IMR-90 (cell line): ENCODE measurements around the gene IL36B. TPM values are rescaled to one million over a fixed set of nuclear protein-coding genes. Genes with fewer than 3 reads are reported as not detected.

Experiments
- ATAC-seq: fragments of 200-7000 bp; cut with Tn5 transposase; 2 replicates; pipeline ENCODE4 v1.9.1; 2020; ENCODE audit warnings: low read depth, mild to moderate bottlenecking, moderate library complexity
- BruUV-seq: library from RNA; stranded (reverse); fragments of 400-500 nt; replicated peaks from 2 replicates; lab custom pipeline; 2021; lab: Mats Ljungman, UMichigan
- CTCF ChIA-PET: fragments of 300-600 bp; formaldehyde crosslinking; extraction: SDS; loops from one replicate; lab custom pipeline; 2021; ENCODE audit warnings: antibody characterized with exemption; lab: Yijun Ruan, JAX
- POLR2A ChIA-PET: fragments of 300-600 bp; sonication (Branson Sonifier 250); formaldehyde crosslinking; loops from one replicate; lab custom pipeline; 2022; ENCODE audit warnings: antibody characterized with exemption; ENCODE audit not compliant: unreplicated experiment; lab: Charles Lee
- DNase-seq: peaks from one replicate; pipeline ENCODE4 v3.0.0; 2013
- H2AFZ ChIP-seq: replicated peaks from 2 replicates; pipeline ENCODE3; 2013; ENCODE audit warnings: low read length, mild to moderate bottlenecking; ENCODE audit not compliant: poor library complexity
- H2AK5ac ChIP-seq: 2 replicates; pipeline ENCODE4 v1.6.1; 2013; ENCODE audit warnings: low read depth, low read length, inconsistent platforms
- H2AK9ac ChIP-seq: replicated peaks from 2 replicates; pipeline ENCODE3; 2013; ENCODE audit warnings: mild to moderate bottlenecking, low read depth, low read length, moderate library complexity; ENCODE audit not compliant: poor library complexity
- H2BK120ac ChIP-seq: 2 replicates; pipeline ENCODE4 v1.6.1; 2013; ENCODE audit warnings: low read depth, low read length, inconsistent platforms
- H2BK15ac ChIP-seq: 3 replicates; pipeline ENCODE4 v1.6.1; 2013; ENCODE audit warnings: low read depth, low read length, inconsistent platforms
- H2BK20ac ChIP-seq: 2 replicates; pipeline ENCODE4 v1.6.1; 2013; ENCODE audit warnings: low read depth, mild to moderate bottlenecking, inconsistent platforms, low read length, moderate library complexity
- H2BK5ac ChIP-seq: 2 replicates; pipeline ENCODE4 v1.6.1; 2013; ENCODE audit warnings: mild to moderate bottlenecking, low read depth, low read length, inconsistent platforms; ENCODE audit not compliant: poor library complexity, severe bottlenecking
- H3K14ac ChIP-seq: replicated peaks from 2 replicates; pipeline ENCODE4 v1.6.1; 2013; ENCODE audit warnings: low read depth, low read length, inconsistent platforms
- H3K18ac ChIP-seq: 2 replicates; pipeline ENCODE4 v1.6.1; 2013; ENCODE audit warnings: low read depth, low read length, control low read depth
- H3K23ac ChIP-seq: 2 replicates; pipeline ENCODE4 v1.6.1; 2013; ENCODE audit warnings: low read depth, low read length, inconsistent platforms
- H3K27ac ChIP-seq: 2 replicates; pipeline ENCODE4 v1.5.1; 2013; ENCODE audit warnings: mild to moderate bottlenecking, control low read depth, low read length; ENCODE audit not compliant: insufficient read depth
- H3K27me3 ChIP-seq: 2 replicates; pipeline ENCODE4 v1.6.1; 2013; ENCODE audit warnings: low read length; ENCODE audit not compliant: control insufficient read depth, insufficient read depth
- H3K36me3 ChIP-seq: 2 replicates; pipeline ENCODE4 v1.6.1; 2013; ENCODE audit warnings: low read length, mixed read lengths; ENCODE audit not compliant: control insufficient read depth, insufficient read depth
- H3K4ac ChIP-seq: 2 replicates; pipeline ENCODE4 v1.6.1; 2013; ENCODE audit warnings: low read depth, low read length, inconsistent platforms
- H3K4me1 ChIP-seq: 2 replicates; pipeline ENCODE4 v1.6.1; 2013; ENCODE audit warnings: low read length, mixed read lengths; ENCODE audit not compliant: control insufficient read depth, insufficient read depth
- H3K4me2 ChIP-seq: 2 replicates; pipeline ENCODE4 v1.6.1; 2013; ENCODE audit warnings: low read depth, mild to moderate bottlenecking, control low read depth, low read length, moderate library complexity
- H3K4me3 ChIP-seq: 2 replicates; pipeline ENCODE4 v1.5.1; 2013; ENCODE audit warnings: low read depth, mild to moderate bottlenecking, control low read depth, low read length, moderate library complexity; ENCODE audit not compliant: insufficient read depth
- H3K56ac ChIP-seq: 2 replicates; pipeline ENCODE4 v1.6.1; 2013; ENCODE audit warnings: low read length, inconsistent platforms; ENCODE audit not compliant: insufficient read depth; ENCODE audit errors: extremely low read depth
- H3K79me1 ChIP-seq, 2 experiments: 2 replicates each; pipeline ENCODE4 v1.6.1; 2013; ENCODE audit warnings: low read length in 2 of 2, inconsistent platforms in 1 of 2, low read depth in 1 of 2
- H3K9ac ChIP-seq: 2 replicates; pipeline ENCODE4 v1.6.1; 2013; ENCODE audit warnings: low read depth, low read length, control low read depth
- H3K9me1 ChIP-seq: 2 replicates; pipeline ENCODE4 v1.6.1; 2013; ENCODE audit warnings: low read length, inconsistent platforms; ENCODE audit not compliant: insufficient read depth
- H3K9me3 ChIP-seq: 2 replicates; pipeline ENCODE4 v1.6.1; 2013; ENCODE audit warnings: low read length; ENCODE audit not compliant: control insufficient read depth, insufficient read depth
- H4K20me1 ChIP-seq: 2 replicates; pipeline ENCODE4 v1.6.1; 2013; ENCODE audit warnings: low read length, inconsistent platforms; ENCODE audit not compliant: insufficient read depth
- H4K5ac ChIP-seq: 2 replicates; pipeline ENCODE4 v1.6.1; 2013; ENCODE audit warnings: mild to moderate bottlenecking, low read depth, low read length, control low read depth
- H4K8ac ChIP-seq, 2 experiments: 2 replicates each; pipeline ENCODE4 v1.6.1; 2013; ENCODE audit warnings: low read depth in 2 of 2, low read length in 2 of 2, control low read depth in 1 of 2, inconsistent platforms in 1 of 2
- H4K91ac ChIP-seq: 2 replicates; pipeline ENCODE4 v1.6.1; 2013; ENCODE audit warnings: low read depth, low read length, inconsistent platforms; ENCODE audit not compliant: insufficient read depth
- CHD1 ChIP-seq: IDR thresholded peaks from 2 replicates; pipeline ENCODE4 v1.6.1; 2012; ENCODE audit warnings: low read depth, low read length, improper control_type of control experiment
- FOS ChIP-seq: fragments of 150-350 bp; IDR thresholded peaks from 2 replicates; pipeline ENCODE4 v1.6.1; 2016; ENCODE audit warnings: low read depth, low read length
- MAFK ChIP-seq: IDR thresholded peaks from 2 replicates; pipeline ENCODE4 v1.6.1; 2012; ENCODE audit warnings: low read depth, low read length, improper control_type of control experiment
- MXI1 ChIP-seq: IDR thresholded peaks from 2 replicates; pipeline ENCODE4 v1.6.1; 2012; ENCODE audit warnings: low read depth, mild to moderate bottlenecking, low read length, moderate library complexity, borderline replicate concordance
- NFE2L2 ChIP-seq: fragments of 150-350 bp; IDR thresholded peaks from 2 replicates; pipeline ENCODE4 v1.6.1; 2016; ENCODE audit warnings: low read depth, mild to moderate bottlenecking, low read length
- POLR2A ChIP-seq: IDR thresholded peaks from 2 replicates; pipeline ENCODE4 v1.6.1; 2012; ENCODE audit warnings: mild to moderate bottlenecking, low read depth, low read length
- RAD21 ChIP-seq: IDR thresholded peaks from 2 replicates; pipeline ENCODE4 v1.6.1; 2012; ENCODE audit warnings: low read length, improper control_type of control experiment
- RCOR1 ChIP-seq: IDR thresholded peaks from 2 replicates; pipeline ENCODE4 v1.6.1; 2012; ENCODE audit warnings: mild to moderate bottlenecking, low read length, improper control_type of control experiment; ENCODE audit not compliant: insufficient replicate concordance
- RFX5 ChIP-seq: IDR thresholded peaks from 2 replicates; pipeline ENCODE4 v1.8.0; 2012; ENCODE audit warnings: low read depth, mild to moderate bottlenecking, low read length, moderate library complexity
- SMC3 ChIP-seq: fragments of 150-350 bp; IDR thresholded peaks from 2 replicates; pipeline ENCODE4 v1.6.1; 2016; ENCODE audit warnings: low read depth, mild to moderate bottlenecking, antibody characterized with exemption, low read length, moderate library complexity
- WGBS, 2 experiments: methylation state at CpG; one replicate each; pipeline versions ENCODE4 v1.1.5 to v1.1.7; 2013; ENCODE audit warnings: missing lambda C conversion rate in 2 of 2; ENCODE audit not compliant: insufficient read length in 1 of 2; ENCODE audit errors: extremely low coverage in 2 of 2; 5-methylcytosine and 5-hydroxymethylcytosine counted together
- dilution Hi-C: fragments of 300-500 bp; cut with HindIII; formaldehyde crosslinking; loops from one replicate; pipeline ENCODE4 v1.14.3; 2018; ENCODE audit warnings: low sequenced_read_pairs; ENCODE audit not compliant: unreplicated experiment
- in situ Hi-C: fragments of 300-500 bp; cut with MboI; formaldehyde crosslinking; loops from 3 replicates; pipeline ENCODE4 v1.14.3; 2019; ENCODE audit warnings: low sequenced_read_pairs, inconsistent platforms, mixed read lengths
- intact Hi-C: fragments of 100-400 bp; cut with micrococcal nuclease; formaldehyde crosslinking; loops from 2 replicates; pipeline ENCODE4 v1.10.0; 2022
- polyA plus RNA-seq, 3 experiments: library from polyadenylated mRNA; depleted of rRNA; stranded (reverse); fragments of >200 nt; gene quantifications; 2 replicates each; pipeline ENCODE4 v1.2.3, GENCODE V29; 2012; ENCODE audit warnings: low replicate concordance in 1 of 3
- total RNA-seq: library from RNA; depleted of rRNA; stranded (reverse); fragments of >200 nt; gene quantifications from 2 replicates; pipeline ENCODE4 v1.2.3, GENCODE V29; 2012
- TF ChIP-seq, protein P1 (sequence below): fragments of 150-350 bp; IDR thresholded peaks from 2 replicates; pipeline ENCODE4 v1.6.1; 2017; ENCODE audit warnings: mild to moderate bottlenecking, antibody characterized with exemption, low read length, low read depth

The IL36B gene
- total and polyA plus RNA-seq, 2 of the 4 experiments (the other 2 are of a cell fraction), result not detected

DNA sequence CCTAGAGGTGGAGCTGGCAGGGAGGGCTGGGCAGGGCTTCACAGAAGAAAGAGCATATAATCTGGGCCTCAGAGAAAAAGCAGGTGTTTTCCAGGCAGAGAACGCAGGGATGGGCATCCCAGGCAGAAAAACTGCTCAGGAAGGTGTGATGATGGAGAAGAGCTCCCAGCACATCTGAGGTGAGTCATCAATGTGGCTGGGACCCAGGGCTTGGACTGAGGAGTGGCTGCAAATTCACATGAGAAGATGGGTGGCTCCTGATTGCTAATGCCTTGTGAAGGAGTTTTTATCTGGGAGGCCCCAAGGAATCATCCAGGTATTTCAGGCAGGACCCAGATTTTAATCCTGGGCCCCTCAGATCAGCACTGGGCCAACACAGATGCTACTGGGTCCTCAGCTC is 25.3 kb upstream of the IL36B start:
- H2AK5ac ChIP-seq, result no peak overlapping the region
- no peak overlapping the region for H3K23ac ChIP-seq
- intact Hi-C loops, result no loop called here
- no peaks in the 10 kb centered on the region for H3K9me3 ChIP-seq
- H3K18ac ChIP-seq, result no peak overlapping the region
- TF ChIP-seq RCOR1 (no peak), RAD21 (no peak), MAFK (no peak), RFX5 (no peak), NFE2L2 (no peak), SMC3 (no peak), MXI1 (no peak), CHD1 (no peak), POLR2A (no peak), FOS (no peak)
- TF ChIP-seq, protein P1, sequence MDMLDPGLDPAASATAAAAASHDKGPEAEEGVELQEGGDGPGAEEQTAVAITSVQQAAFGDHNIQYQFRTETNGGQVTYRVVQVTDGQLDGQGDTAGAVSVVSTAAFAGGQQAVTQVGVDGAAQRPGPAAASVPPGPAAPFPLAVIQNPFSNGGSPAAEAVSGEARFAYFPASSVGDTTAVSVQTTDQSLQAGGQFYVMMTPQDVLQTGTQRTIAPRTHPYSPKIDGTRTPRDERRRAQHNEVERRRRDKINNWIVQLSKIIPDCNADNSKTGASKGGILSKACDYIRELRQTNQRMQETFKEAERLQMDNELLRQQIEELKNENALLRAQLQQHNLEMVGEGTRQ, result no peak
- no TSS peak for BruUV-seq
- no peak overlapping the region for H2BK20ac ChIP-seq
- peaks cover 16% of the 10 kb centered on the region for H3K27me3 ChIP-seq
- no peak overlapping the region for H2AFZ ChIP-seq
- no peak overlapping the region for H3K9ac ChIP-seq
- in situ Hi-C loops, result no loop called here
- no peak overlapping the region for H3K4ac ChIP-seq
- no peaks in the 10 kb centered on the region for H3K36me3 ChIP-seq
- H3K4me2 ChIP-seq, result no peak overlapping the region
- no peak overlapping the region for H4K5ac ChIP-seq
- H4K8ac ChIP-seq, result no peak overlapping the region
- no peaks in the 10 kb centered on the region for H3K9me1 ChIP-seq
- no peak overlapping the region for H3K27ac ChIP-seq
- H2BK120ac ChIP-seq, result no peak overlapping the region
- DNase-seq (no peak), ATAC-seq (no peak)
- H3K4me3 ChIP-seq, result no peak overlapping the region
- POLR2A ChIA-PET, result no interaction called here
- CTCF ChIA-PET, result no interaction called here
- H3K14ac ChIP-seq, result no peak overlapping the region
- H4K91ac ChIP-seq, result no peak overlapping the region
- H4K20me1 ChIP-seq, result no peaks in the 10 kb centered on the region
- dilution Hi-C loops, result no loop called here
- H2AK9ac ChIP-seq, result no peak overlapping the region
- no peaks in the 10 kb centered on the region for H3K79me1 ChIP-seq
- H2BK15ac ChIP-seq, result no peak overlapping the region
- no peaks in the 10 kb centered on the region for H3K4me1 ChIP-seq
- no peak overlapping the region for H3K56ac ChIP-seq
- WGBS, 2 experiments, result no CpG with 5 or more reads among the region's 1 CpG
- H2BK5ac ChIP-seq, result no peak overlapping the region
